PFSK-1 (cell line): ENCODE results near the gene RAB5B.

Experiments used
- FOXP2 ChIP-seq: optimal IDR thresholded peaks from 2 replicates; pipeline ENCODE3; 2011; ENCODE audit warnings: borderline replicate concordance, control low read depth, inconsistent platforms; ENCODE audit not compliant: insufficient read depth; ENCODE audit errors: extremely low read length, extremely low read depth
- POLR2AphosphoS5 ChIP-seq: IDR thresholded peaks from 2 replicates; pipeline ENCODE4 v1.6.1; 2012; ENCODE audit warnings: low read depth, mild to moderate bottlenecking, control low read depth, low read length, moderate library complexity
- SIN3A ChIP-seq: IDR thresholded peaks from 2 replicates; pipeline ENCODE4 v1.6.1; 2012; ENCODE audit warnings: mild to moderate bottlenecking, low read length, moderate library complexity, borderline replicate concordance; ENCODE audit not compliant: insufficient read depth
- TAF1 ChIP-seq: IDR thresholded peaks from 2 replicates; pipeline ENCODE4 v1.6.1; 2012; ENCODE audit warnings: low read length, control low read depth, borderline replicate concordance; ENCODE audit not compliant: insufficient read depth
- TF ChIP-seq, protein P1 (sequence below), 2 experiments: IDR thresholded peaks; 2 replicates each; pipeline versions ENCODE4 v1.6.1 to v1.8.0; 2011 to 2012; ENCODE audit warnings: low read depth in 2 of 2, low read length in 2 of 2, control low read depth in 1 of 2, inconsistent platforms in 1 of 2, mild to moderate bottlenecking in 1 of 2, moderate library complexity in 1 of 2; ENCODE audit not compliant: insufficient read depth in 1 of 2

The RAB5B gene

DNA sequence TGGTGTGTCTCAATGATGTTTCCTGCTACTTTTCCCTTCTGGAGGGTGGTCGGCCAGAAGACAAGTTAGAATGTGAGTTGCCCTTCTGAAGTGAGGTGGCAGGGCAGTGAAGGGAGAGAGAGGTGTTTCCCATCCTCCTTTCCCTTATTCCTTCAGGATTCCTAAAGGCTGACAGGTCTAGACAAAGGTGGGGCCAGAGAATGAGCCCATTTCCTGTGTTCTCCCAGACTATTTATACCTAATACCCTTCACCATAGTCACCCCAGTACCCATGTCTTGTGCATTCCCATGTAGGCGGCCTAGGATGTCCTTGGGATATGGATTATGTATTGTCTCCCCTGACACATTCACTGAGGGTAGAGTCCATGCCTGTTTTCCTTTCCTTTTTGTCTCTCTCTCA lies 35.9 kb upstream of the RAB5B start:
- TF ChIP-seq FOXP2: no peak
- no peak for TF ChIP-seq TAF1
- TF ChIP-seq SIN3A: no peak
- TF ChIP-seq, protein P1, sequence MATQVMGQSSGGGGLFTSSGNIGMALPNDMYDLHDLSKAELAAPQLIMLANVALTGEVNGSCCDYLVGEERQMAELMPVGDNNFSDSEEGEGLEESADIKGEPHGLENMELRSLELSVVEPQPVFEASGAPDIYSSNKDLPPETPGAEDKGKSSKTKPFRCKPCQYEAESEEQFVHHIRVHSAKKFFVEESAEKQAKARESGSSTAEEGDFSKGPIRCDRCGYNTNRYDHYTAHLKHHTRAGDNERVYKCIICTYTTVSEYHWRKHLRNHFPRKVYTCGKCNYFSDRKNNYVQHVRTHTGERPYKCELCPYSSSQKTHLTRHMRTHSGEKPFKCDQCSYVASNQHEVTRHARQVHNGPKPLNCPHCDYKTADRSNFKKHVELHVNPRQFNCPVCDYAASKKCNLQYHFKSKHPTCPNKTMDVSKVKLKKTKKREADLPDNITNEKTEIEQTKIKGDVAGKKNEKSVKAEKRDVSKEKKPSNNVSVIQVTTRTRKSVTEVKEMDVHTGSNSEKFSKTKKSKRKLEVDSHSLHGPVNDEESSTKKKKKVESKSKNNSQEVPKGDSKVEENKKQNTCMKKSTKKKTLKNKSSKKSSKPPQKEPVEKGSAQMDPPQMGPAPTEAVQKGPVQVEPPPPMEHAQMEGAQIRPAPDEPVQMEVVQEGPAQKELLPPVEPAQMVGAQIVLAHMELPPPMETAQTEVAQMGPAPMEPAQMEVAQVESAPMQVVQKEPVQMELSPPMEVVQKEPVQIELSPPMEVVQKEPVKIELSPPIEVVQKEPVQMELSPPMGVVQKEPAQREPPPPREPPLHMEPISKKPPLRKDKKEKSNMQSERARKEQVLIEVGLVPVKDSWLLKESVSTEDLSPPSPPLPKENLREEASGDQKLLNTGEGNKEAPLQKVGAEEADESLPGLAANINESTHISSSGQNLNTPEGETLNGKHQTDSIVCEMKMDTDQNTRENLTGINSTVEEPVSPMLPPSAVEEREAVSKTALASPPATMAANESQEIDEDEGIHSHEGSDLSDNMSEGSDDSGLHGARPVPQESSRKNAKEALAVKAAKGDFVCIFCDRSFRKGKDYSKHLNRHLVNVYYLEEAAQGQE (IDR thresholded peaks at IDR 0.05; ENCODE audit: insufficient read depth in 1 of 2, low read depth in 2 of 2, low read length in 2 of 2): no peak
- no peak for TF ChIP-seq POLR2AphosphoS5

DNA sequence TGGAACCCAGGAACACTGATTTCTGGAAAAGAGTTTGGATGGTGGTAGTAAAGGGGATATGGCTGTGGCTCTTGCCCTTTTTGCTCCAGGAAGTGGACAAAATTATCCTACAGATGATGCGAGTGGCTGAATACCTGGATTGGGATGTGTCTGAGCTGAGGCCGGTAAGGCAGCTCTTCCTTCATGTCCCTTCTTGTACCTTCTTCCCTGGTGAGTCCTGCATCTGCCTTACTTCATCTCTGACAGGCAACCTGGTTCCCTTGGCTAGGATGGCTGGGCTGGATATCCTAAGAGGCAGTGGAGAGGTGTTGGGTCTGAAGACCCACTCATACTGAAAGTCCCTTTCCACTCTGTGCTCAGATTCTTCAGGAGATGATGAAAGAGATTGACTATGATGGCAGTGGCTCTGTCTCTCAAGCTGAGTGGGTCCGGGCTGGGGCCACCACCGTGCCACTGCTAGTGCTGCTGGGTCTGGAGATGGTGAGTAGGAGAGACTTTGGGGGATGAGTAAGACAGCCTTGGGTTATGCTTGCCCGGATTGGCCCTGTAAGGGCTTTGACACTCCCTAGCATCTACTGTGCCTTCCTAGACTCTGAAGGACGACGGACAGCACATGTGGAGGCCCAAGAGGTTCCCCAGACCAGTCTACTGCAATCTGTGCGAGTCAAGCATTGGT lies 34.9 kb upstream of the RAB5B start:
- TF ChIP-seq POLR2AphosphoS5: no peak
- TF ChIP-seq, protein P1 (IDR thresholded peaks at IDR 0.05; ENCODE audit: insufficient read depth in 1 of 2, low read depth in 2 of 2, low read length in 2 of 2): no peak
- no peak for TF ChIP-seq FOXP2
- no peak for TF ChIP-seq TAF1
- TF ChIP-seq SIN3A: no peak

DNA sequence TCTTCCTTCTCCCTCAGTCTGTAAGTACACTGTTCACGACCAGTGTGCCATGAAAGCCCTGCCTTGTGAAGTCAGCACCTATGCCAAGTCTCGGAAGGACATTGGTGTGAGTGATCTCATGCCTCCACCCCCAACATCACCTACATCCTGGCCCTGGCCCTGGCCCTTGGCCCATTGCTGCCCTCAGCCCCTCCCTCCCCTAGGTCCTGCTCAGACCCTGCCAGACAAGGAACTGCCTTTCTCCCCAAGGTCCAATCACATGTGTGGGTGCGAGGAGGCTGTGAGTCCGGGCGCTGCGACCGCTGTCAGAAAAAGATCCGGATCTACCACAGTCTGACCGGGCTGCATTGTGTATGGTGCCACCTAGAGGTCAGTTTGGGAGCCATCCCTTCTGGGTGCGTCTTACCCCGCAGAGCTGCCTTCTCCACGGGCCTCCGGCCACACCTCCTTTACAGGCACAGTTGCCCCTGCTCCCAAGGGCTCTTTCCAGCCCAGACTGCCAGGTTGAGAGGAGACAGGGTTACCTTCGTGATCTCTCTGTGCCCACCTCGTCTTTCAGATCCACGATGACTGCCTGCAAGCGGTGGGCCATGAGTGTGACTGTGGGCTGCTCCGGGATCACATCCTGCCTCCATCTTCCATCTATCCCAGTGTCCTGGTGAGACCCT lies 33.7 kb upstream of the RAB5B start:
- TF ChIP-seq FOXP2 (no peak), SIN3A (no peak; the same call in 1 of the 2 replicates), TAF1 (no peak), POLR2AphosphoS5 (no peak)
- TF ChIP-seq, protein P1 (IDR thresholded peaks at IDR 0.05; ENCODE audit: insufficient read depth in 1 of 2, low read depth in 2 of 2, low read length in 2 of 2): no peak

DNA sequence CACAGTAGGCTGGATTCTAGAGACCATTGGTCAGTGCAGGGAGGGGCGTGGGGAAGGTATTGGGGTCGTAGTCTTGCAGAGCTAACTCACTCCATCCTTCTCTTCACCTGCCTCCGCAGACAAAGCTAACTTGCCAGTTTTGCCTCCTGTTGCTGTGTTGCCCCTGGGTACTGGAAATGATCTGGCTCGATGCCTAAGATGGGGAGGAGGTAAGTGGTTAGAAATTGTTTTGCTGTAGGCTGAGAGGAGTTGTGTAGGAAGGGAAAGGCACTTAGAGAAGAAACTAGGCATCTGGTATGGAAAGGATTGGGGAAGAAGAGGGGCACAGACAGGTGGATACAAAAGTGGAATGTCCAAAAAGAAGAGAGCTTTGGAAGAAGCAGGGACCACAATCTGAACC lies 31.8 kb upstream of the RAB5B start:
- no peak for TF ChIP-seq TAF1
- TF ChIP-seq, protein P1 (IDR thresholded peaks at IDR 0.05; ENCODE audit: insufficient read depth in 1 of 2, low read depth in 2 of 2, low read length in 2 of 2): no peak
- no peak for TF ChIP-seq POLR2AphosphoS5
- TF ChIP-seq FOXP2: no peak
- no peak for TF ChIP-seq SIN3A

DNA sequence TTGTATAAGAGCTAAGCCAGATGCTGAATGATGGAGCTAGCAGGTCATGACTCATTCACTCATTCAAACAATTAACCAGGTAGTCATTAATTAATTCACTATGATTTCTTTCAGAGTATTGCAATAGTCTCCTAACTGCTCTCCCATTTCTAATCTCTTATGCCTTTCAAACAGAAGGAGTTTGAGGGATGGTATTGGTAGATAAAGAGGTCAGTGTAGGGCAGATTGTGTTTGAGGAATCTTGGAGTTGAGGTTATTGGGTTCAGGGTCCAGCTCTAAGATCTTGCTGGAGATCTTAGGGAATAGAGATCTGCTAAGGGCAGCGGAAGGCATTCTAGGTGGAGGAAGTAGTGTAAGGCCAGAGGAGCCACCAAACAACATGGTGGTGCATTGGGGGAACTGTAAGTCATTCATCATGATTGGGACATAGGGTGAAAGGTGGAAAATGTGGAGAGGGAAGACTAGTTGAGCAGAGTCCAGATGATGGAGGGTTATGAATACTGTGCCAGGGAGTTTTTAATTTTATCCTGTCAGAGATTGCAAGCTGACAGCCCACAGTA lies 31.2 kb upstream of the RAB5B start:
- TF ChIP-seq, protein P1 (IDR thresholded peaks at IDR 0.05; ENCODE audit: insufficient read depth in 1 of 2, low read depth in 2 of 2, low read length in 2 of 2): no peak
- TF ChIP-seq TAF1 (no peak), FOXP2 (no peak), SIN3A (no peak), POLR2AphosphoS5 (no peak)
